IMR-90 (cell line): ENCODE measurements around the gene NUDT7. TPM values are rescaled to one million over a fixed set of nuclear protein-coding genes. Genes with fewer than 3 reads are reported as not detected.

Experiments
- ATAC-seq: fragments of 200-7000 bp; cut with Tn5 transposase; 2 replicates; pipeline ENCODE4 v1.9.1; 2020; ENCODE audit warnings: low read depth, mild to moderate bottlenecking, moderate library complexity
- BruUV-seq: library from RNA; stranded (reverse); fragments of 400-500 nt; replicated peaks from 2 replicates; lab custom pipeline; 2021; lab: Mats Ljungman, UMichigan
- CTCF ChIA-PET: fragments of 300-600 bp; formaldehyde crosslinking; extraction: SDS; loops from one replicate; lab custom pipeline; 2021; ENCODE audit warnings: antibody characterized with exemption; lab: Yijun Ruan, JAX
- POLR2A ChIA-PET: fragments of 300-600 bp; sonication (Branson Sonifier 250); formaldehyde crosslinking; loops from one replicate; lab custom pipeline; 2022; ENCODE audit warnings: antibody characterized with exemption; ENCODE audit not compliant: unreplicated experiment; lab: Charles Lee
- DNase-seq: peaks from one replicate; pipeline ENCODE4 v3.0.0; 2013
- H2AFZ ChIP-seq: replicated peaks from 2 replicates; pipeline ENCODE3; 2013; ENCODE audit warnings: low read length, mild to moderate bottlenecking; ENCODE audit not compliant: poor library complexity
- H2AK5ac ChIP-seq: 2 replicates; pipeline ENCODE4 v1.6.1; 2013; ENCODE audit warnings: low read depth, low read length, inconsistent platforms
- H2AK9ac ChIP-seq: replicated peaks from 2 replicates; pipeline ENCODE3; 2013; ENCODE audit warnings: mild to moderate bottlenecking, low read depth, low read length, moderate library complexity; ENCODE audit not compliant: poor library complexity
- H2BK120ac ChIP-seq: 2 replicates; pipeline ENCODE4 v1.6.1; 2013; ENCODE audit warnings: low read depth, low read length, inconsistent platforms
- H2BK15ac ChIP-seq: 3 replicates; pipeline ENCODE4 v1.6.1; 2013; ENCODE audit warnings: low read depth, low read length, inconsistent platforms
- H2BK20ac ChIP-seq: 2 replicates; pipeline ENCODE4 v1.6.1; 2013; ENCODE audit warnings: low read depth, mild to moderate bottlenecking, inconsistent platforms, low read length, moderate library complexity
- H2BK5ac ChIP-seq: 2 replicates; pipeline ENCODE4 v1.6.1; 2013; ENCODE audit warnings: mild to moderate bottlenecking, low read depth, low read length, inconsistent platforms; ENCODE audit not compliant: poor library complexity, severe bottlenecking
- H3K14ac ChIP-seq: replicated peaks from 2 replicates; pipeline ENCODE4 v1.6.1; 2013; ENCODE audit warnings: low read depth, low read length, inconsistent platforms
- H3K18ac ChIP-seq: 2 replicates; pipeline ENCODE4 v1.6.1; 2013; ENCODE audit warnings: low read depth, low read length, control low read depth
- H3K23ac ChIP-seq: 2 replicates; pipeline ENCODE4 v1.6.1; 2013; ENCODE audit warnings: low read depth, low read length, inconsistent platforms
- H3K27ac ChIP-seq: 2 replicates; pipeline ENCODE4 v1.5.1; 2013; ENCODE audit warnings: mild to moderate bottlenecking, control low read depth, low read length; ENCODE audit not compliant: insufficient read depth
- H3K27me3 ChIP-seq: 2 replicates; pipeline ENCODE4 v1.6.1; 2013; ENCODE audit warnings: low read length; ENCODE audit not compliant: control insufficient read depth, insufficient read depth
- H3K36me3 ChIP-seq: 2 replicates; pipeline ENCODE4 v1.6.1; 2013; ENCODE audit warnings: low read length, mixed read lengths; ENCODE audit not compliant: control insufficient read depth, insufficient read depth
- H3K4ac ChIP-seq: 2 replicates; pipeline ENCODE4 v1.6.1; 2013; ENCODE audit warnings: low read depth, low read length, inconsistent platforms
- H3K4me1 ChIP-seq: 2 replicates; pipeline ENCODE4 v1.6.1; 2013; ENCODE audit warnings: low read length, mixed read lengths; ENCODE audit not compliant: control insufficient read depth, insufficient read depth
- H3K4me2 ChIP-seq: 2 replicates; pipeline ENCODE4 v1.6.1; 2013; ENCODE audit warnings: low read depth, mild to moderate bottlenecking, control low read depth, low read length, moderate library complexity
- H3K4me3 ChIP-seq: 2 replicates; pipeline ENCODE4 v1.5.1; 2013; ENCODE audit warnings: low read depth, mild to moderate bottlenecking, control low read depth, low read length, moderate library complexity; ENCODE audit not compliant: insufficient read depth
- H3K56ac ChIP-seq: 2 replicates; pipeline ENCODE4 v1.6.1; 2013; ENCODE audit warnings: low read length, inconsistent platforms; ENCODE audit not compliant: insufficient read depth; ENCODE audit errors: extremely low read depth
- H3K79me1 ChIP-seq, 2 experiments: 2 replicates each; pipeline ENCODE4 v1.6.1; 2013; ENCODE audit warnings: low read length in 2 of 2, inconsistent platforms in 1 of 2, low read depth in 1 of 2
- H3K9ac ChIP-seq: 2 replicates; pipeline ENCODE4 v1.6.1; 2013; ENCODE audit warnings: low read depth, low read length, control low read depth
- H3K9me1 ChIP-seq: 2 replicates; pipeline ENCODE4 v1.6.1; 2013; ENCODE audit warnings: low read length, inconsistent platforms; ENCODE audit not compliant: insufficient read depth
- H3K9me3 ChIP-seq: 2 replicates; pipeline ENCODE4 v1.6.1; 2013; ENCODE audit warnings: low read length; ENCODE audit not compliant: control insufficient read depth, insufficient read depth
- H4K20me1 ChIP-seq: 2 replicates; pipeline ENCODE4 v1.6.1; 2013; ENCODE audit warnings: low read length, inconsistent platforms; ENCODE audit not compliant: insufficient read depth
- H4K5ac ChIP-seq: 2 replicates; pipeline ENCODE4 v1.6.1; 2013; ENCODE audit warnings: mild to moderate bottlenecking, low read depth, low read length, control low read depth
- H4K8ac ChIP-seq, 2 experiments: 2 replicates each; pipeline ENCODE4 v1.6.1; 2013; ENCODE audit warnings: low read depth in 2 of 2, low read length in 2 of 2, control low read depth in 1 of 2, inconsistent platforms in 1 of 2
- H4K91ac ChIP-seq: 2 replicates; pipeline ENCODE4 v1.6.1; 2013; ENCODE audit warnings: low read depth, low read length, inconsistent platforms; ENCODE audit not compliant: insufficient read depth
- CHD1 ChIP-seq: IDR thresholded peaks from 2 replicates; pipeline ENCODE4 v1.6.1; 2012; ENCODE audit warnings: low read depth, low read length, improper control_type of control experiment
- MAZ ChIP-seq: IDR thresholded peaks from 2 replicates; pipeline ENCODE4 v1.6.1; 2012; ENCODE audit warnings: low read depth, mild to moderate bottlenecking, low read length, improper control_type of control experiment, moderate library complexity, borderline replicate concordance
- MXI1 ChIP-seq: IDR thresholded peaks from 2 replicates; pipeline ENCODE4 v1.6.1; 2012; ENCODE audit warnings: low read depth, mild to moderate bottlenecking, low read length, moderate library complexity, borderline replicate concordance
- NFE2L2 ChIP-seq: fragments of 150-350 bp; IDR thresholded peaks from 2 replicates; pipeline ENCODE4 v1.6.1; 2016; ENCODE audit warnings: low read depth, mild to moderate bottlenecking, low read length
- POLR2A ChIP-seq: IDR thresholded peaks from 2 replicates; pipeline ENCODE4 v1.6.1; 2012; ENCODE audit warnings: mild to moderate bottlenecking, low read depth, low read length
- RAD21 ChIP-seq: IDR thresholded peaks from 2 replicates; pipeline ENCODE4 v1.6.1; 2012; ENCODE audit warnings: low read length, improper control_type of control experiment
- WGBS, 2 experiments: methylation state at CpG; one replicate each; pipeline versions ENCODE4 v1.1.5 to v1.1.7; 2013; ENCODE audit warnings: missing lambda C conversion rate in 2 of 2; ENCODE audit not compliant: insufficient read length in 1 of 2; ENCODE audit errors: extremely low coverage in 2 of 2; 5-methylcytosine and 5-hydroxymethylcytosine counted together
- dilution Hi-C: fragments of 300-500 bp; cut with HindIII; formaldehyde crosslinking; loops from one replicate; pipeline ENCODE4 v1.14.3; 2018; ENCODE audit warnings: low sequenced_read_pairs; ENCODE audit not compliant: unreplicated experiment
- in situ Hi-C: fragments of 300-500 bp; cut with MboI; formaldehyde crosslinking; loops from 3 replicates; pipeline ENCODE4 v1.14.3; 2019; ENCODE audit warnings: low sequenced_read_pairs, inconsistent platforms, mixed read lengths
- intact Hi-C: fragments of 100-400 bp; cut with micrococcal nuclease; formaldehyde crosslinking; loops from 2 replicates; pipeline ENCODE4 v1.10.0; 2022
- polyA plus RNA-seq, 3 experiments: library from polyadenylated mRNA; depleted of rRNA; stranded (reverse); fragments of >200 nt; gene quantifications; 2 replicates each; pipeline ENCODE4 v1.2.3, GENCODE V29; 2012; ENCODE audit warnings: low replicate concordance in 1 of 3
- total RNA-seq: library from RNA; depleted of rRNA; stranded (reverse); fragments of >200 nt; gene quantifications from 2 replicates; pipeline ENCODE4 v1.2.3, GENCODE V29; 2012
- TF ChIP-seq, protein P1 (sequence below): conservative IDR thresholded peaks from 2 replicates; pipeline ENCODE4 v1.5.1; 2012; ENCODE audit warnings: mild to moderate bottlenecking, low read depth, low read length, improper control_type of control experiment

The NUDT7 gene
- total and polyA plus RNA-seq, 2 of the 4 experiments (the other 2 are of a cell fraction): 4.3 to 6.2 TPM

DNA sequence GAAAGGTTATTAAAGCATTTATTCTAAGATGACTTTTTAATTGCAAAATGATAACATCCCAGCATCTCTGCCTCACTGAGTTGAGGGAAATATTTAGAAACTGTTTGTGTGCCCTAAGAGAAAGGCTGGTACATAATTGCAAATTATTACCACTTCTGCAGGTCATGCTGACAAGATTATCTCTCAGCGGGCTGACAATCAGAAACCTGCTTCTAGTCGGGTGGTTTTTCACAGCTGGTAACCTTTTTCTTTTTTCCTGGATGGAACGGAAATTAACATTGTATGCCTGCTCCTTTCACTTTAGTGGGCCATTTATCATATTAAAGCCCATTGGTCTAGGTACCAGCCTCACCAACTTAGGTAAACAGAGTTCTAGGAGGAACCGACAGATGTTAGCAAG lies 17.0 kb upstream of the NUDT7 start:
- in situ Hi-C loops: no loop called here

More for the DNA sequence above, 17.0 kb upstream of the NUDT7 start:
- H3K9ac ChIP-seq: no peak overlapping the region
- no peak overlapping the region for H4K91ac ChIP-seq
- no peak overlapping the region for H3K14ac ChIP-seq
- ATAC-seq: no peak
- CTCF ChIA-PET: interaction anchor here (0.7 to 0.8 kb wide), 2 partner anchors 116 to 197 kb away, joined by 3 to 4 read pairs; no protein-coding TSS in a partner anchor
- H2AFZ ChIP-seq: no peak overlapping the region
- H3K79me1 ChIP-seq: no peaks in the 10 kb centered on the region
- no peak overlapping the region for H2AK9ac ChIP-seq
- intact Hi-C loops: no loop called here
- H3K18ac ChIP-seq: no peak overlapping the region
- H3K4me3 ChIP-seq: no peak overlapping the region
- no peak overlapping the region for H2BK120ac ChIP-seq
- H3K27ac ChIP-seq: no peak overlapping the region
- POLR2A ChIA-PET: no interaction called here
- no peak overlapping the region for H4K8ac ChIP-seq
- H3K23ac ChIP-seq: no peak overlapping the region
- H3K56ac ChIP-seq: no peak overlapping the region
- no peaks in the 10 kb centered on the region for H4K20me1 ChIP-seq
- no peaks in the 10 kb centered on the region for H3K4me1 ChIP-seq
- H3K36me3 ChIP-seq: no peaks in the 10 kb centered on the region
- no peak overlapping the region for H4K5ac ChIP-seq
- H3K4me2 ChIP-seq: no peak overlapping the region
- H3K9me3 ChIP-seq: peaks cover 2% of the 10 kb centered on the region; the same call in 1 of the 2 replicates
- no peaks in the 10 kb centered on the region for H3K9me1 ChIP-seq
- H2BK20ac ChIP-seq: no peak overlapping the region
- WGBS, 2 experiments: 100% methylated on average over 1 of the region's 4 CpGs; no CpG with 5 or more reads in 1 of the 2 experiments
- no peak for DNase-seq
- H3K27me3 ChIP-seq: peaks cover 8% of the 10 kb centered on the region
- no peak overlapping the region for H2BK5ac ChIP-seq
- H2BK15ac ChIP-seq: no peak overlapping the region
- no TSS peak for BruUV-seq
- dilution Hi-C loops: no loop called here
- no peak overlapping the region for H3K4ac ChIP-seq
- H2AK5ac ChIP-seq: no peak overlapping the region
- TF ChIP-seq, protein P1, sequence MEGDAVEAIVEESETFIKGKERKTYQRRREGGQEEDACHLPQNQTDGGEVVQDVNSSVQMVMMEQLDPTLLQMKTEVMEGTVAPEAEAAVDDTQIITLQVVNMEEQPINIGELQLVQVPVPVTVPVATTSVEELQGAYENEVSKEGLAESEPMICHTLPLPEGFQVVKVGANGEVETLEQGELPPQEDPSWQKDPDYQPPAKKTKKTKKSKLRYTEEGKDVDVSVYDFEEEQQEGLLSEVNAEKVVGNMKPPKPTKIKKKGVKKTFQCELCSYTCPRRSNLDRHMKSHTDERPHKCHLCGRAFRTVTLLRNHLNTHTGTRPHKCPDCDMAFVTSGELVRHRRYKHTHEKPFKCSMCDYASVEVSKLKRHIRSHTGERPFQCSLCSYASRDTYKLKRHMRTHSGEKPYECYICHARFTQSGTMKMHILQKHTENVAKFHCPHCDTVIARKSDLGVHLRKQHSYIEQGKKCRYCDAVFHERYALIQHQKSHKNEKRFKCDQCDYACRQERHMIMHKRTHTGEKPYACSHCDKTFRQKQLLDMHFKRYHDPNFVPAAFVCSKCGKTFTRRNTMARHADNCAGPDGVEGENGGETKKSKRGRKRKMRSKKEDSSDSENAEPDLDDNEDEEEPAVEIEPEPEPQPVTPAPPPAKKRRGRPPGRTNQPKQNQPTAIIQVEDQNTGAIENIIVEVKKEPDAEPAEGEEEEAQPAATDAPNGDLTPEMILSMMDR: no peak
- TF ChIP-seq POLR2A (no peak), CHD1 (no peak), NFE2L2 (no peak), MXI1 (no peak), RAD21 (no peak), MAZ (no peak)
